ENCODE data around the gene POU6F2.

Gene POU6F2

DNA sequence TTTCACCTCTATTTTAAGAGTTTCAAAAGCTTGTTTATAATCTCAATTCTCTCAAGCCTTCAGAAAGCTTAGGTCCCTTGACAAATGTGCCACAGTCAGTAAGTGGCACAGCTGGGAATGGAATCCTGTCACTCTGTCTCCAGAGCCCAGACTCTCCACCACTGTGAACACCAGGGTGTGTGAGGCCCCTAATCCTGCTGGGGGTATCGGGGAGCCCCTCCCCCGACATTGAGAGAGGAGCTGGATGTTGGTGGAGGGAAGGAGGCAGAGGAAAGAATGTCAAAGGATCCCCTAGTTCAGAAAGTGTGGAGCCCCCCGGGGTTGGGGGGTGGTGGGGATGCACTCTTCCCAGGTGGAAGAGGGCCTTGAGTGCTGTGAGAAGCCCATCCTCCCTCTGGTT, 454.7 kb downstream of the POU6F2 start:
- Mint-ChIP-seq H3K9me3 (ENCODE audit: low read depth) (no peaks in the 10 kb centered on the region), H3K4me1 (ENCODE audit: low read depth) (no peaks in the 10 kb centered on the region), H3K27ac (no peak overlapping the region), H3K36me3 (no peaks in the 10 kb centered on the region), H3K27me3 (no peaks in the 10 kb centered on the region), H3K4me3 (no peak overlapping the region)

DNA sequence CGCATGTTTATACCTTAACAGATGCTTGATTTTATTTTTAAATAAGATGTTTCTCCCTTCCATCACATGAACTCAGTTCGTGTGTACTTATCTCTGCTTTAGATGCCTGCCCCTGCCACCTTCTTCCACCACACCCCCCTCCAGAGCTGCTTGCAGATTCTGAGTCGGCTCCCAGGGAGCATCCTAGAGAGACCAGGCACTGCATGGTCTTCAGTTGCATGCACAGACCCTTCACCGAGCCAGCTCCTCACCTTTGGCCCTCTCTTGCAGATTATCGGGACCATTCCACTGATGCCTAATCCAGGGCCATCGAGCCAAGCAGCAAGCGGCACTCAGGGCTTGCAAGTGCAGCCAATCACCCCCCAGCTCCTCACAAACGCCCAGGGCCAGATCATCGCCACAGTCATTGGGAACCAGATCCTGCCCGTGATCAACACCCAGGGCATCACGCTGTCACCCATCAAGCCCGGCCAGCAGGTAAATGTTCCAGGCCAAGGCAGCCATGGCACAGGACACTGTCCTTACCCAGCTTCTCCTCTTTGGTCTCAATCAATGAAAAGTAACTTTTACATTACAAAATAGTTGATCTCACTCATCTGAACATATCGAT, 455.2 kb downstream of the POU6F2 start:
- no peak overlapping the region for H3K4me3 Mint-ChIP-seq
- no peaks in the 10 kb centered on the region for H3K9me3 Mint-ChIP-seq (ENCODE audit: low read depth)
- H3K4me1 Mint-ChIP-seq (ENCODE audit: low read depth), result no peaks in the 10 kb centered on the region
- H3K27ac Mint-ChIP-seq, result no peak overlapping the region
- peaks cover 2% of the 10 kb centered on the region for H3K27me3 Mint-ChIP-seq
- no peaks in the 10 kb centered on the region for H3K36me3 Mint-ChIP-seq

DNA sequence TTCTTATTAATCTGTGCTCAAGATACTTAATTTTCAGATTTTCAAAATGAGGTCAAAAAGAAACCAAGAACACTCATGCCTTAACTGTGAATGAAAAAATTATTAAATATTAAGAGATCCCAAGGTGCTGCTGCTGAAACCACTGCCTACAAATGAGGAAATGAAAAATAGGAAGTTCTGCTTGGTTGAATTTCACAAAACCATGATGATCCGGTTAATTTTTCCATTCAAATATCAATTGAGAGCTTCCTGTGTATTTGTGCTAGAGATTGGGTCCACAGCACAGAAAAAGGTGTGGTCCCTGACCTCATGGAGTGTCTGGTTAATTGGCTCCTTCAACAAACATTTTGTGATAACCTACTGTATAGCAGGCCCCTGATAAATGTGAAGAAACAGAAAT, 455.8 kb downstream of the POU6F2 start:
- Mint-ChIP-seq H3K9me3 (ENCODE audit: low read depth) (no peaks in the 10 kb centered on the region), H3K36me3 (no peaks in the 10 kb centered on the region), H3K27ac (no peak overlapping the region), H3K4me3 (no peak overlapping the region), H3K4me1 (ENCODE audit: low read depth) (no peaks in the 10 kb centered on the region), H3K27me3 (peaks cover 2% of the 10 kb centered on the region)

DNA sequence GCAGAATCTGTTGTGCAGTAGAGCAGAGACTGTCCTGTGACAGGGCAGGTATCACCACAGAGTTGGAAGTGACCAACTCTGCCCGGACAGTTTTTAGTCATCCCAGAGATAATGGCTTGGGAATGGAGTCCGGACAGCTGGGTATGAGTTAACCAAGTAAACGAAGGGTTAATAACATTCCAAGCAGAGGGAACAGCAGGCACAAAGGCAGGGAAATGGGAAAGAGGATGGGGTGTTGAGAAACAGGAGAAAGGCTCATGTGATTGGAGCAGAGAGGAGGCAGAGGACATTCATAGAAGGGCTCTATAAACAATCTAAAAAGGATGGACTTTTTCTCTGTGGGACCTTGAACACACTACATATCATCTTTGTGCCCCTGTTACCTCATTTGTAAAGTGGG, 456.3 kb downstream of the POU6F2 start:
- Mint-ChIP-seq H3K9me3 (ENCODE audit: low read depth) (no peaks in the 10 kb centered on the region), H3K4me3 (no peak overlapping the region), H3K36me3 (no peaks in the 10 kb centered on the region), H3K27ac (no peak overlapping the region), H3K4me1 (ENCODE audit: low read depth) (no peaks in the 10 kb centered on the region), H3K27me3 (peaks cover 3% of the 10 kb centered on the region)

DNA sequence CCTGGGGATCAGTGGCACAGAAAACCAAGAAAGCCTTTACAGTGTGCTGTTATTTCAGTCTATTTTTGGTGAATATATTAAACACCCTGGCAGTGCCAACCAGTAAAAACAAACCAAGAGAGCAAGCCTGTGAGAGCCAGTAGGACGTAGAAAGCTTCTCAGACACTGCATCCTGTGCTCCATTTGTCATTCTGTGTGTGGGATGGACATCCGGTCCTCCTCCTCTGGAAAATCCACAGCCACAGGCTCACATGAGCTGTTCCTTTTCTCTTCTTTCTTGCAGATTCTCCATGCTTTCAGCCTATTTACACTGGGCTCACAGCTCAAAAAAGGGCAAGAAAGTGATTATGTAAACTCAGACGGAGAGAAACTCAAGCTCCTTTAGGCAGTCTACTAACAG, 468.8 kb downstream of the POU6F2 start:
- Mint-ChIP-seq H3K4me3 (no peak overlapping the region), H3K9me3 (ENCODE audit: low read depth) (no peaks in the 10 kb centered on the region), H3K4me1 (ENCODE audit: low read depth) (no peaks in the 10 kb centered on the region), H3K27ac (no peak overlapping the region), H3K27me3 (peaks cover 13% of the 10 kb centered on the region), H3K36me3 (no peaks in the 10 kb centered on the region)

DNA sequence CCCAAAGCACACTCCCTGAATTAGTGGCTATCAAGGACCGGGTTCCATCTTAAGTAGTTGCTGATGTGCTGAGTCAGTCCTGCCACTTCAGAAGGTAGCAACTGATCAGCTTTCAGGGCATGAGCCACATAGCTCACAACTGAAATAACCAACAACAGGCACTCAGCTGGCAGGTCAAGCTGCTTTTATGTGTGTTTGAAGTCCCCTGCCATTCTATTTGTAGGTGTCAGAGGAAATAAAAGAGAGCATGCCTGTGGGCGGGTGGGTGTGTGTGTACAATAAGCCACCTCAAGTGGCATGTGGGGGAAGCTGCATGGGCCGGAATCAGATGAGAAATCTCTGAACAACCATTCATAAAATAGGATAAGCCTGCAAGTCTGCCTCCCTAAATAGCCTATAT, 474.2 kb downstream of the POU6F2 start:
- H3K4me3 Mint-ChIP-seq, result no peak overlapping the region
- H3K4me1 Mint-ChIP-seq (ENCODE audit: low read depth), result no peaks in the 10 kb centered on the region
- no peaks in the 10 kb centered on the region for H3K9me3 Mint-ChIP-seq (ENCODE audit: low read depth)
- H3K27me3 Mint-ChIP-seq, result peaks cover 6% of the 10 kb centered on the region
- no peaks in the 10 kb centered on the region for H3K36me3 Mint-ChIP-seq
- H3K27ac Mint-ChIP-seq, result no peak overlapping the region

DNA sequence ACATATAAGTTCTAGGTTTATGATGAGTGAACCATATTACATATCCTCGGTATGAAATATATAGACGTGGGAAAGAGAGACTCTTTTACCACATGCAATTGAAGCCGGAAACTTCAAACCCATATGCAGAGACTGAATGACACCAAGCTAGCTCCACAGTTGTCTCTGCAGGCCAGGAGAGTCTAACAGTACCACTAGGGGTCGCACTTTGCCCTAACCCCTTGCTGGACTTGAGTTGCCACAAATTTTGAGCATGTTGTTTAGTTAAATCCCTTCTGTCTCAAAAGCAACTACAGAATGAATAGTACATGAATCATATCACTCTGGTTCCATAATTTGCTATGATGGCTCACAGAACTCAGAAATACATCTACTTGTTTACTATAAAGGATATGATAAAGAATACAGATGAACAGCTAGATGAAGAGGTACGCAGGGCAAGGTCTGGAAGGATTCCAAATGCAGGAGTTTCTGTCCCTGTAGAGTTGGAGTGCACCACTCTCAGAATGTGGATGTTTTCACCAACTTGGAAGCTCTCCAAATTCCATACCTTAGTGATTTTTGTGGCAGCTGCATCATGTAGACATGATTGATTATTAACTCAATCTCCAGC, 476.1 kb downstream of the POU6F2 start:
- no peaks in the 10 kb centered on the region for H3K9me3 Mint-ChIP-seq (ENCODE audit: low read depth)
- H3K27me3 Mint-ChIP-seq, result peaks cover 5% of the 10 kb centered on the region
- no peak overlapping the region for H3K4me3 Mint-ChIP-seq
- H3K36me3 Mint-ChIP-seq, result no peaks in the 10 kb centered on the region
- no peaks in the 10 kb centered on the region for H3K4me1 Mint-ChIP-seq (ENCODE audit: low read depth)
- H3K27ac Mint-ChIP-seq, result no peak overlapping the region

DNA sequence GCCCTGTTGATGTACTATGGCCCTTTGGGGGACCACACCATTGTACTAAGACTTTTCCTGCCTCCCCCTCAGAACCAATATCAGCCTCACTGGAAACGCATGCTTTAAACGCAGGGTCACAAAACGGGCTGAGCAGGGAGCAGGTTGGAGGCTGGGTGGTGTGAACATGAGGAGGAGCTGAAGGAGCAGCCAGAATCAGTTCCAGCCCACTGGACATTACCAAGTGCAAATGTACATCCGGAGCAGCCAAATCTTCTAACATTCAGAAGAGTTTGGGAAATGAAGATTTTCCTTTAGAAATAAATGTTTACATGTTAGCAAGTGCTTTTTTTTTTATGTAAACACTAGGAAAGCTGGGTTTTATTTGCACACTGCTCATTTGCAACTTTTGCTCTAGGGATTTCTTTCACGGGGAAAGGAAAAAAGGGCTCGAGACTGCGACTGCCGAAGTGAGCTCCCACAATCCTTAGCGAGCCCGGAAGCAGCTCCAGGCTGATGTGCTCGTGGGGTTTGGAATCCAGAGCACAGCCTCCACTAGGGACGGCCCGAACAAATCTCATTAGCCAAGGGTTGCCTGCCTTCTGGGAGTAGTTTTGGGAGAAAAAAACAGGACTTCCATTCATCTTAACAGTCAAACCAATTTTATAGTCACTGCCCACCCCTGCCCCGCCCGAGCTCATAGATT, 480.5 kb downstream of the POU6F2 start:
- H3K4me1 Mint-ChIP-seq (ENCODE audit: low read depth), result no peaks in the 10 kb centered on the region
- H3K27me3 Mint-ChIP-seq, result peaks cover 2% of the 10 kb centered on the region
- no peaks in the 10 kb centered on the region for H3K9me3 Mint-ChIP-seq (ENCODE audit: low read depth)
- H3K36me3 Mint-ChIP-seq, result no peaks in the 10 kb centered on the region
- no peak overlapping the region for H3K27ac Mint-ChIP-seq
- no peak overlapping the region for H3K4me3 Mint-ChIP-seq

DNA sequence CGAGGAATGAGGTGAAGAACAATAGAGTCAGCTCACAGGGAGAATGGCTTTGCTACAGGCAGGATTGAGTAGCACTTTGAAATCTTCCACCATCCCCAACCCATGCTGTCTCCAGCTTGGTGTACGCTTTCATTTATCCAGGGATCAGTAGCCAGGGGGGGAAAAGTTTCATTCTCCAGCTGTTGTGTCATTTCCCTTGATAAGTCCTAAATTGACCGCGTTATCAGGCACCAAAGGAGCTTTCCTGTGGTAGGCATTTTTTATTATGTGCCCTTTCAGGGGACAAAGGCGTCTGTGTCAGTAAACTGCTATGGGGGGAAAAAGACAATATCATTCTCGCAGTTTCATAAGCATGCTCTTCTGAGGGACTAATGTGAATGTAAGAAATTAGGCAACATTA, 481.9 kb downstream of the POU6F2 start:
- Mint-ChIP-seq H3K9me3 (ENCODE audit: low read depth) (no peaks in the 10 kb centered on the region), H3K27me3 (peaks cover 2% of the 10 kb centered on the region), H3K36me3 (no peaks in the 10 kb centered on the region), H3K4me3 (no peak overlapping the region), H3K4me1 (ENCODE audit: low read depth) (no peaks in the 10 kb centered on the region), H3K27ac (no peak overlapping the region)

DNA sequence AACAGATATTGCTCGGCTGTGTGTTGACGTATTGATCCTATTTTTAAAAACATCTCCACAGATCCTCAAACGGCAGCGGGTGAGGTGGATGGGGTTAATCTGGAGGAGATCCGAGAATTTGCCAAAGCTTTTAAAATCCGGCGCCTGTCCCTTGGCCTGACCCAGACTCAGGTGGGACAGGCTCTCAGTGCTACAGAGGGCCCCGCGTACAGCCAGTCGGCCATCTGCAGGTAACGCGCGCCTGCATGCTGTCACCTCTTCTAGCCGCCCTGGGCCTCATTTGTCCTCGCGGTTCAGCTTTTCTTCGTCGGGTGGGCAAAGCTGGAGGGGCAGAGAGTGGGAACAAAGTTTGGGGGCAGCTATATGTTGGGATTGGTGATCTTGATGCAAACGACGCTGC, 482.8 kb downstream of the POU6F2 start:
- no peak overlapping the region for H3K4me3 Mint-ChIP-seq
- peaks cover 2% of the 10 kb centered on the region for H3K27me3 Mint-ChIP-seq
- peaks cover 5% of the 10 kb centered on the region for H3K4me1 Mint-ChIP-seq (ENCODE audit: low read depth)
- no peaks in the 10 kb centered on the region for H3K9me3 Mint-ChIP-seq (ENCODE audit: low read depth)
- no peaks in the 10 kb centered on the region for H3K36me3 Mint-ChIP-seq
- no peak overlapping the region for H3K27ac Mint-ChIP-seq

DNA sequence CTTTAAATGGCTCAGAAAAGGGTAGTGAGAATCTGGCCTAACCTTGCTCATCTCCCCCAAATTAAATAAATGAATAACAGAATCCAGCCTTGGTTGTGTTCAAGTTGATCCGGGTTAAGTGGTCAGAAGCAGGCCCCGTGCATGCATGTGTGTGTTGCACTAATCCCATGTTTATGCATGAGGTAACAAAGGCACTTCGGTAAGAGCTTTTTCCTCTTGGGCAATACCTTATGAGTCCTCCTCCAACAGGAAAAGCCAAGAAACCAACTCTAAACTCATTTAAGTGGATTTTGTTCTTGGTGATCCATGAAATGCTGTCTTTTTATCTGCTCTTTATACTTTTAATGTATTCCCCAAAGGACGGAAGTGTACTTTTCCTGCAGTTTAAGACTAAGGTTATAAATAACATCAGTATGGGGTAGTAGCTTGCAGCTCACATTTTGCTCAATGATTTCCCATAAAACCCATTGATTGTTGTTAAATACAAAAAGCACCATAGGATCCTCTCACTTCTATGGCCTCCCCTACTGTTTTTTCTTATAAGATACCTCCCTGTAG, 483.6 kb downstream of the POU6F2 start:
- Mint-ChIP-seq H3K4me3 (no peak overlapping the region), H3K9me3 (ENCODE audit: low read depth) (no peaks in the 10 kb centered on the region), H3K27ac (no peak overlapping the region), H3K4me1 (ENCODE audit: low read depth) (peaks cover 5% of the 10 kb centered on the region), H3K36me3 (no peaks in the 10 kb centered on the region), H3K27me3 (peaks cover 5% of the 10 kb centered on the region)

DNA sequence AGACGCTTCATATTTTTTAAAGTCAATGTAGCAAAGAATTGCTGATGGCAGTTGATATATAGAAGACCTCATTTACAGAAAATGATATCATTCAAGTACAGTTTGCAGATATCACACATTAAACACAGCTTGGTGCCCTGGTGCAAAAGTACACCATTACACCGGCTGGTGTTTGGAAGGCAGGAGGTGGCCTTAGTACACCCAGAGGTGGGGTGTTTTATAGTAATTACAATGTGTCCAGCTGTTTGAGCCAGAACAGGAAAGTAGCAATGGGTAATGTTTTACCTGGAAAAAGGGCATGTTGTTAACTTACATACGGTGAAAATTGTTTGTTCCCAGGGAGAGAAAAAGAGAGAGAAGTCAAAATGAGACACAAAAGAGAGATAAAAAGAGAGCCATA, 485.5 kb downstream of the POU6F2 start:
- no peaks in the 10 kb centered on the region for H3K36me3 Mint-ChIP-seq
- no peak overlapping the region for H3K4me3 Mint-ChIP-seq
- H3K27ac Mint-ChIP-seq, result no peak overlapping the region
- H3K27me3 Mint-ChIP-seq, result peaks cover 3% of the 10 kb centered on the region
- H3K4me1 Mint-ChIP-seq (ENCODE audit: low read depth), result peaks cover 5% of the 10 kb centered on the region
- H3K9me3 Mint-ChIP-seq (ENCODE audit: low read depth), result no peaks in the 10 kb centered on the region

DNA sequence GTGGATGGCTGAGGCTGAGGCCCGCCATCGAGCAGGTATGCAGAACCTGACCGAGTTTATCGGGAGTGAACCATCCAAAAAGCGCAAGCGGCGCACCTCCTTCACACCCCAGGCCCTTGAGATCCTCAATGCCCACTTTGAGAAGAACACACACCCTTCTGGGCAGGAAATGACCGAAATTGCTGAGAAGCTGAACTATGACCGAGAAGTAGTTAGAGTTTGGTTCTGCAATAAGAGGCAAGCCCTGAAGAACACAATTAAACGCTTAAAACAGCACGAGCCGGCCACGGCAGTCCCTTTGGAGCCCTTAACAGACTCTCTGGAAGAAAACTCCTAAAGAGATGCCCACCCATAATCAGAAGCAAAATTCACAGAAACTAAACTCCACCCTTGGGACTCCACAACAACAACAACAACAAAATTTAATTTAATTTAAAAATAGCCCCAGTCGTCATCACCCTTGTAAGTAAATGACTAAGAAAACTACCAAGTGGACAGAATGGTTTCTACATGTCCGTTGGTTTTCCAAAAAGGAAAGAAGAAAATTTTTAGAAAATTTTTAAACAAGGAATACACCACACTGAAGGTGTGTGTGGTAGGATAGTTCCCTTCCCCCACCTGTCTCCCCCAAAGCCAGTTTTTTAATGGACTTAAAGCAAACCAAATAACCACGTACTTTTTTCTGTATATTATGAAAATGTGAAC, 486.8 kb downstream of the POU6F2 start:
- H3K9me3 Mint-ChIP-seq (ENCODE audit: low read depth), result no peaks in the 10 kb centered on the region
- H3K27me3 Mint-ChIP-seq, result peaks cover 4% of the 10 kb centered on the region
- no peaks in the 10 kb centered on the region for H3K36me3 Mint-ChIP-seq
- no peak overlapping the region for H3K27ac Mint-ChIP-seq
- H3K4me1 Mint-ChIP-seq (ENCODE audit: low read depth), result peaks cover 5% of the 10 kb centered on the region
- no peak overlapping the region for H3K4me3 Mint-ChIP-seq

DNA sequence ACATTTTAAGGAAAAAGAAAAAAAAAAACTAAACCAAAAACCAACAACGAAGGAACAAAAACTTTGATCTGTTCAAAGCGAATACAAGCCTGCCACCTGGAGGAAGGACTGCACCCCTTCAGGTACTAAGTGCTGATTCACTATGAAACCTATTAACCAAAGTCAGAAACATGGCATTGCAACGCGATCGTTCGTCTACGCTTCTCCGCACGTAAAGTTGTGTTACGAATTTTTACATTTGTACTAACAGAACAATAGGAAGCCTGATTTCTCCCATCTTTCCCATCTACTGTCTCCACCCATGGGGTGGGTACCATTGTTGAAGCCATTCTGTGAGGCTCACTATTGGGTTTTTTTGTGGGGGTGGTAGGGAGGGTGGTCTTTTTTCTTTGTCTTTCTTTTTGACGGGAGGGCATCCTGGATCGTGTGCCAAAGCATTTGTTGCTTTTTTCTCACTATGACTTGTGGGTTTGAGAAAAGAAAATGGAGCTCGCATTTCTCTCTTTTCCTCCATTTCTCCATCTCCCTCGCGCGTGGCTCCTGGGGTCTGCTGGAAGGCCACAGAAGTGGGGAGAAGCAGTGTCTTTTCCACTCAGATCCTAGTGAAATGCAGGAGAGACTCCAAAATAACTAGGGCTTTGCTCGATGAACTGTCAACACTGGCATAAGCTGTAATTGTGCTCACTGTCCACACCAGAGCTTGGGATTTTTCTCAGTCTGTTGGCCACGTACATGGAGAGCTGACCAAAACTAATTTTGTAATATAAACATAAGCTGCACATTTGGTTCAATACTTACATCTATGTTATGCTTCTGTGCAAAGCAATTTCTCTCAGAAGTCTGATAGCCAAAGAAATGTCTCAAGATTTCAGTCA, 487.6 kb downstream of the POU6F2 start:
- H3K4me3 Mint-ChIP-seq, result peak overlapping the region; percentile 19

More for the DNA sequence above, 487.6 kb downstream of the POU6F2 start:
- H3K27me3 Mint-ChIP-seq, result peaks cover 4% of the 10 kb centered on the region
- H3K27ac Mint-ChIP-seq, result no peak overlapping the region
- no peaks in the 10 kb centered on the region for H3K36me3 Mint-ChIP-seq
- H3K4me1 Mint-ChIP-seq (ENCODE audit: low read depth), result peaks cover 5% of the 10 kb centered on the region
- no peaks in the 10 kb centered on the region for H3K9me3 Mint-ChIP-seq (ENCODE audit: low read depth)
